Adrenal gland (tissue), 12 donors: ENCODE measurements around the gene FUT9. TPM values are rescaled to one million over a fixed set of nuclear protein-coding genes. Genes with fewer than 3 reads are reported as not detected.
A peak's percentile ranks its signal among the peaks of the same experiment; 100 is the strongest.

Experiments
- DNase-seq, 7 donors: peaks; one replicate each; pipeline ENCODE4 v3.0.0-alpha.2; 2019 to 2020
- H3K27ac ChIP-seq, 5 donors: fragments of 200-600 bp; sonication (generic) in 4 of 5; 1 replicate in 3 of 5; 2 replicates in 2 of 5; pipeline versions ENCODE4 v1.5.1 to v1.8.0; 2016 to 2020; ENCODE audit warnings: mild to moderate bottlenecking in 1 of 5
- H3K27me3 ChIP-seq: fragments of 200-600 bp; 2 replicates; pipeline ENCODE4 v1.8.0; 2021
- H3K36me3 ChIP-seq, 2 donors: fragments of 200-600 bp; replicated peaks in 1 of 2; 1 replicate in 1 of 2; 2 replicates in 1 of 2; pipeline versions ENCODE4 v1.5.1 to v1.8.0; 2018 to 2022
- H3K4me1 ChIP-seq, 2 donors: fragments of 200-600 bp; replicated peaks in 1 of 2; 1 replicate in 1 of 2; 2 replicates in 1 of 2; pipeline versions ENCODE4 v1.5.1 to v1.8.0; 2018 to 2021
- H3K4me3 ChIP-seq, 4 donors: fragments of 200-600 bp; sonication (generic) in 3 of 4; one replicate each; pipeline ENCODE4 v1.5.1; 2016 to 2018
- H3K9me3 ChIP-seq, 3 donors: fragments of 200-600 bp; sonication (generic) in 1 of 3; replicated peaks in 1 of 3; 1 replicate in 2 of 3; 2 replicates in 1 of 3; pipeline versions ENCODE4 v1.5.1 to v1.8.0; 2016 to 2021
- POLR2A ChIP-seq, 2 donors: fragments of 450-650 bp; IDR thresholded peaks; one replicate each; pipeline ENCODE4 v1.6.1; 2017; ENCODE audit warnings: antibody characterized with exemption in 2 of 2, mild to moderate bottlenecking in 2 of 2, moderate library complexity in 1 of 2
- WGBS, 4 donors: extraction: QIAGEN DNeasy Blood & Tissue Kit in 2 of 4; methylation state at CpG; one replicate each; pipeline versions ENCODE4 v1.1.5 to v1.1.7; 2013 to 2017; 5-methylcytosine and 5-hydroxymethylcytosine counted together
- intact Hi-C, 2 donors: fragments of 100-400 bp; cut with DNase I; formaldehyde crosslinking; loops; one replicate each; pipeline versions ENCODE4 v1.14.1 to v1.15.0; 2022 to 2023
- polyA plus RNA-seq, 3 donors: library from polyadenylated mRNA; stranded (reverse); fragments of 200-250 nt in 2 of 3; fragments of 350-450 nt in 1 of 3; fragmentation: Illumina TruSeq in 1 of 3; extraction: RNeasy Lipid Tissue Mini Kit (QIAGEN cat#74804) in 1 of 3; gene quantifications; one replicate each; pipeline ENCODE4 v1.2.3, GENCODE V29; 2013 to 2014
- total RNA-seq, 9 donors: library from RNA; depleted of rRNA in 4 of 9; stranded (reverse); fragments of >200 nt in 4 of 9; fragments of 120-200 nt in 1 of 9; fragmentation: NEBNext Ultra II Directional in 1 of 9; extraction: Animal tissue kit (Norgen Biotek cat#: 25700) in 1 of 9; gene quantifications; one replicate each; pipeline versions ENCODE4 v1.1.0 to v1.2.4, GENCODE V29; 2013 to 2023
- TF ChIP-seq, protein P1 (sequence below), 6 experiments: fragments of 450-650 bp in 4 of 6; fragments of 200-600 bp in 2 of 6; sonication (generic) in 1 of 6; IDR thresholded peaks; 1 replicate in 5 of 6; 2 replicates in 1 of 6; pipeline versions ENCODE4 v1.5.1 to v1.8.0; 2016 to 2021; ENCODE audit warnings: antibody characterized with exemption in 6 of 6, mild to moderate bottlenecking in 2 of 6, moderate library complexity in 1 of 6
- donor health status: healthy with polysubstance abuse.
- donor health status: Bipolar disorder and iron deficiency.
- donor health status: DM: yes; HTN: yes; CAD: no.
- donor health status: DM: no; HTN: no; CAD: no.
- donor health status: DM: no; HTN: no; CAD: no.
- donor health status: DM: yes; HTN: yes; CAD: no.

Gene FUT9
- total and polyA plus RNA-seq, 12 donors, result 0.07 to 0.33 (median 0.27) TPM; not detected in 5

GRCh38 chr6:96002912-96003311 is 12.9 kb upstream of the FUT9 start:
- Histone ChIP-seq H3K27ac (no peak overlapping the region), H3K27me3 (no peaks in the 10 kb centered on the region), H3K36me3 (no peaks in the 10 kb centered on the region), H3K9me3 (no peaks in the 10 kb centered on the region), H3K4me3 (no peak overlapping the region), H3K4me1 (no peaks in the 10 kb centered on the region)
- intact Hi-C loops, result no loop called here
- no peak for TF ChIP-seq POLR2A (IDR thresholded peaks at IDR 0.05)
- TF ChIP-seq, protein P1, sequence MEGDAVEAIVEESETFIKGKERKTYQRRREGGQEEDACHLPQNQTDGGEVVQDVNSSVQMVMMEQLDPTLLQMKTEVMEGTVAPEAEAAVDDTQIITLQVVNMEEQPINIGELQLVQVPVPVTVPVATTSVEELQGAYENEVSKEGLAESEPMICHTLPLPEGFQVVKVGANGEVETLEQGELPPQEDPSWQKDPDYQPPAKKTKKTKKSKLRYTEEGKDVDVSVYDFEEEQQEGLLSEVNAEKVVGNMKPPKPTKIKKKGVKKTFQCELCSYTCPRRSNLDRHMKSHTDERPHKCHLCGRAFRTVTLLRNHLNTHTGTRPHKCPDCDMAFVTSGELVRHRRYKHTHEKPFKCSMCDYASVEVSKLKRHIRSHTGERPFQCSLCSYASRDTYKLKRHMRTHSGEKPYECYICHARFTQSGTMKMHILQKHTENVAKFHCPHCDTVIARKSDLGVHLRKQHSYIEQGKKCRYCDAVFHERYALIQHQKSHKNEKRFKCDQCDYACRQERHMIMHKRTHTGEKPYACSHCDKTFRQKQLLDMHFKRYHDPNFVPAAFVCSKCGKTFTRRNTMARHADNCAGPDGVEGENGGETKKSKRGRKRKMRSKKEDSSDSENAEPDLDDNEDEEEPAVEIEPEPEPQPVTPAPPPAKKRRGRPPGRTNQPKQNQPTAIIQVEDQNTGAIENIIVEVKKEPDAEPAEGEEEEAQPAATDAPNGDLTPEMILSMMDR (IDR thresholded peaks at IDR 0.05), result no peak
- no peak for DNase-seq
- 77 to 100% (median 89%) methylated on average over 1 to 5 of the region's 5 CpGs for WGBS, 4 donors

DNA sequence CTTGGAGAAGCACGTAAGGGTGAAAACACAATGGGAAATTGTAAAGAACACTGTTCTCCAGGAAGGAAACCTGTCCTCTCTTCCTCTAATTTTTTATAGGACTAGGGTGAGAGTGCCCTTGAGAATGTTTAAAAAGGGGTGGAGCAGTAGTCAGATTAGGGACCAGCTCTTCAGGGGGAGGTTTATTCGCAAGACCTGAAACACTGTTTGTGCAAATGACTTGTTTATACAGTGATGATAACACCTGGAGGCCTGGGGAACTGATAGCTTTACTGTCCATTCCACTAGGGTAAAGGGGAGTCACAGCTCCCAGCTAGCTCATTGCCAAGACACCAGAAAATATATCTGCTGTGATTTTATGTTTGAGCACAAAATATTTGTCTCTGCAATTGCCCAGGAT is 8.1 kb upstream of the FUT9 start:
- Histone ChIP-seq H3K36me3 (no peaks in the 10 kb centered on the region), H3K4me3 (no peak overlapping the region), H3K9me3 (no peaks in the 10 kb centered on the region), H3K27ac (no peak overlapping the region), H3K4me1 (no peaks in the 10 kb centered on the region), H3K27me3 (no peaks in the 10 kb centered on the region)
- 69 to 78% (median 72%) methylated on average over 2 of the region's 2 CpGs for WGBS, 4 donors
- intact Hi-C loops, result no loop called here
- no peak for DNase-seq
- TF ChIP-seq, protein P1 (IDR thresholded peaks at IDR 0.05), result no peak
- TF ChIP-seq POLR2A (IDR thresholded peaks at IDR 0.05), result no peak

DNA sequence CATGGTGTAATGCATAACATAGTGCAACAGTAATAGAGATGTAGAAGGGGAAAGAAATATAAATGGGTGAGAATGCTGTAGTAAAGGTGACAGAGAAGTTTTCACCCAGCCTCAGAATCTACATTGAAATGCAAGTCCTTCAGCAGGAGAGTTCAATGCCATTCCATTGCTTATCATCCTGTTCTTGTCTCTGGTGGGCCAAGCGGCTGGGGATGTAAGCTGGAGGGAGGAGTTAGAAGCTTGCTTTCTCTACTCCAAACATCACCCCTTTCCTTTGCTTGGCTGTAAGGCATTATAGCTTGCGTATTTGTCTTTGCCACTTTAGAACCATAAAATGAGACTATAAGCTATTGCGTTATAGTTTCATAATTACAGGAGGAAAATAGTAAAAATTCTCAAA is 2.2 kb upstream of the FUT9 start:
- TF ChIP-seq POLR2A (IDR thresholded peaks at IDR 0.05), result no peak
- TF ChIP-seq, protein P1 (IDR thresholded peaks at IDR 0.05), result no peak
- no peaks in the 10 kb centered on the region for H3K4me1 ChIP-seq
- no peaks in the 10 kb centered on the region for H3K9me3 ChIP-seq
- DNase-seq, result no peak
- intact Hi-C loops, result no loop called here
- no peak overlapping the region for H3K4me3 ChIP-seq
- WGBS, 4 donors, result 70 to 73% (median 72%) methylated on average over 3 of the region's 3 CpGs
- no peak overlapping the region for H3K27ac ChIP-seq
- no peaks in the 10 kb centered on the region for H3K36me3 ChIP-seq
- peaks cover 13% of the 10 kb centered on the region for H3K27me3 ChIP-seq

GRCh38 chr6:96014846-96015517 is 792 bp upstream of the FUT9 start:
- Histone ChIP-seq H3K9me3 (no peaks in the 10 kb centered on the region), H3K36me3 (no peaks in the 10 kb centered on the region), H3K27ac (peak overlapping the region in 1 of 5 donors; percentile 12), H3K27me3 (peaks cover 13% of the 10 kb centered on the region), H3K4me3 (no peak overlapping the region), H3K4me1 (no peaks in the 10 kb centered on the region)
- no peak for DNase-seq
- intact Hi-C loops, result no loop called here
- TF ChIP-seq, protein P1 (IDR thresholded peaks at IDR 0.05), result no peak
- no peak for TF ChIP-seq POLR2A (IDR thresholded peaks at IDR 0.05)
- 8 to 11% (median 9%) methylated on average over 20 of the region's 20 CpGs for WGBS, 4 donors
